Measurements from ENCODE around the gene GRIK3.

DNA sequence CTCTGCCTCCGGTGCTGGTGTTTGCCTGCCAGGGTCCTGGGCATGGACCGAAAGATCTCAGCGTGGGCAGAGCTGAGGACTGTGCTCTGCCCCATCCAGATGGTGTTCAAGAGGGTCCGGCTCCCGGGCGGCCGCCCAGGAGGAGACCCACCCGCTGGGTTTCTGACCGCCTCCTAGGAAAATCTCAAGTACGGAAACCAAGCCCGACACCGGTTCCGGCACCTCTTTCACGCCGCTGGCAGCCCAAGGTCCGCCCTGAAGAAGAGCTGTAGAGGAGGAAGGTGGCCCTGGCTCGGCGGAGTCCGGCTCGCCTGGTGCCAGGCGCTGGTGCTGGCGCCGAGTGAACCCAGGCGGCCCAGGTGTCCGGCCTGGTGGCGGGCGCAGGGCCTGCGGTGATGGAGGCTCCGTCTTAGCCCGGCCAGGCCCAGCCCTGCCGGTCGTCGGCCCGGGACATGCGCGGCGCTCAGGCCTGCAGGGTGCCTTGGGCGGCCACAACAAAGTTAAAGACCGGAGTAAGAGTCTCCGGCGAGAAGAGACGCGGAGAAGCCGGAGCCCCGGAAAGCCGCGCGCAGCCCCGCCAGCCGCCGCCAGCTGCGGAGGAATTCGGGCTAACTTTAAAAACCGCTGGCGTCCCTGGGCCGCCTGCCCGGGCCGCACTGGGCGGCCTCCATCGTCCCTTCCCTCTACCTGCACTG is 1.5 kb downstream of the GRIK3 start:
- TF ChIP-seq ZNF274 (IDR thresholded peaks at IDR 0.05; ENCODE audit: low read depth, low read length) = no peak
- TF ChIP-seq SUZ12 (IDR thresholded peaks at IDR 0.05; ENCODE audit: extremely low read depth, insufficient read depth, insufficient read length) = no peak

Measured in NT2/D1 (cell line).